ENCODE data around the gene CLDN5. TPM values are rescaled to one million over a fixed set of nuclear protein-coding genes. Genes with fewer than 3 reads are reported as not detected.

CLDN5 gene
- total and polyA plus RNA-seq, 2 experiments from 2014 or later: 2.0 to 3.2 TPM

GRCh38 chr22:19526076-19526701, 2.0 kb upstream of the CLDN5 start:
- peaks cover 11% of the 10 kb centered on the region; the same call in 1 of the 2 replicates for H3F3A ChIP-seq (replicated peaks; ENCODE audit: low read depth)
- no peak overlapping the region for H3K4me3 ChIP-seq
- Mint-ChIP-seq H3K4me3 (peak overlapping the region; percentile 1; the same call in 1 of the 3 replicates), H3K9me3 (no peaks in the 10 kb centered on the region), H3K36me3 (ENCODE audit: low read depth) (0 out of 3 replicates have a peak, but pooled peaks cover under 1% of the 10 kb centered on the region), H3K27ac (no peak overlapping the region), H3K27me3 (ENCODE audit: insufficient read depth, low read depth, poor library complexity) (peaks cover 33% of the 10 kb centered on the region), H3K4me1 (peaks cover 9% of the 10 kb centered on the region)
- H3K27me3 ChIP-seq (ENCODE audit: insufficient read depth): peaks cover 42% of the 10 kb centered on the region
- H3K36me3 ChIP-seq (ENCODE audit: insufficient read depth): no peaks in the 10 kb centered on the region
- no peak overlapping the region for H3K4me2 ChIP-seq
- DNase-seq (ENCODE audit: low spot score): no peak
- no peak overlapping the region for H3K27ac ChIP-seq (ENCODE audit: low read depth)
- no peaks in the 10 kb centered on the region for H4K20me1 ChIP-seq (replicated peaks; ENCODE audit: insufficient read depth)
- no peak for TF ChIP-seq ETS1 (IDR thresholded peaks at IDR 0.05)
- no peak for TF ChIP-seq CTCF (conservative IDR thresholded peaks at IDR 0.05; ENCODE audit: low read depth in 2 of 2)
- no peak for TF ChIP-seq CREB1 (CRISPR knock-in tag; IDR thresholded peaks at IDR 0.05; ENCODE audit: low read depth)
- no peak for TF ChIP-seq JUNB (IDR thresholded peaks at IDR 0.05; ENCODE audit: unreplicated experiment)
- no peak for TF ChIP-seq STAT1 (IDR thresholded peaks at IDR 0.05; ENCODE audit: unreplicated experiment)
- TF ChIP-seq REST (IDR thresholded peaks at IDR 0.05; ENCODE audit: unreplicated experiment): no peak
- no peak for TF ChIP-seq ZNF331 (CRISPR knock-in tag; IDR thresholded peaks at IDR 0.05; ENCODE audit: low read depth)
- no peak for TF ChIP-seq ZNF462 (CRISPR knock-in tag; IDR thresholded peaks at IDR 0.05)
- TF ChIP-seq EZH2 (IDR thresholded peaks at IDR 0.05; ENCODE audit: low read depth, unreplicated experiment): no peak
- no peak for TF ChIP-seq POLR2AphosphoS5 (IDR thresholded peaks at IDR 0.05; ENCODE audit: low read depth)
- no peak for TF ChIP-seq ZNF114 (CRISPR knock-in tag; IDR thresholded peaks at IDR 0.05)
- TF ChIP-seq EZH2phosphoT487 (IDR thresholded peaks at IDR 0.05; ENCODE audit: unreplicated experiment): no peak
- TF ChIP-seq NANOG (IDR thresholded peaks at IDR 0.05; ENCODE audit: borderline replicate concordance): no peak
- H3K4me1 ChIP-seq (ENCODE audit: insufficient read depth): peaks cover 8% of the 10 kb centered on the region; the same call in 1 of the 2 replicates
- no peaks in the 10 kb centered on the region for H3K79me2 ChIP-seq (replicated peaks; ENCODE audit: insufficient read depth)
- no peaks in the 10 kb centered on the region for H3K9me2 ChIP-seq (ENCODE audit: insufficient read depth)
- H2AFZ ChIP-seq: no peak overlapping the region
- no peak for ATAC-seq
